ENCODE measurements around the gene EEF1AKMT3.

DNA sequence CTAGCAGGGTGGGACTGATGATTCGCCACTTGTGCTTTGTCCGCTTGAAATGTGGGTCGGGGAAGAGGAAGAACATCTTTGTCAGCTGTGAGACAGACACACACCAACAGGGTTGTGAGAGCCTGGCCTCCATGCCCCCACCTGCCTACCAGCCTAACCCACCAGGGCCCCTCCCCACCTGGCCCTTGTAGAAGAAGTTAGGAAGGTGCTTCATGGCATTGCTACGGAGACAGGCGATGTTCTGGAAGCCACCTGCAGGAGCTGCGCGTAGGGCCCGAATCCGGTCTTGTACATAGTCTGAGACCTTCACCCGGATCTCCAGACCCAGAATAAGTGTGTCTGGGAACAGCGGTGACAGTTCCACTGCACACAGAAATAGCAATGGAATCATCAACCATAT lies 2.8 kb upstream of the EEF1AKMT3 start:
- TF ChIP-seq POLR2AphosphoS5 (IDR thresholded peaks at IDR 0.05) (no peak), POLR2A (IDR thresholded peaks at IDR 0.05) (no peak)
- TF ChIP-seq, protein P1, sequence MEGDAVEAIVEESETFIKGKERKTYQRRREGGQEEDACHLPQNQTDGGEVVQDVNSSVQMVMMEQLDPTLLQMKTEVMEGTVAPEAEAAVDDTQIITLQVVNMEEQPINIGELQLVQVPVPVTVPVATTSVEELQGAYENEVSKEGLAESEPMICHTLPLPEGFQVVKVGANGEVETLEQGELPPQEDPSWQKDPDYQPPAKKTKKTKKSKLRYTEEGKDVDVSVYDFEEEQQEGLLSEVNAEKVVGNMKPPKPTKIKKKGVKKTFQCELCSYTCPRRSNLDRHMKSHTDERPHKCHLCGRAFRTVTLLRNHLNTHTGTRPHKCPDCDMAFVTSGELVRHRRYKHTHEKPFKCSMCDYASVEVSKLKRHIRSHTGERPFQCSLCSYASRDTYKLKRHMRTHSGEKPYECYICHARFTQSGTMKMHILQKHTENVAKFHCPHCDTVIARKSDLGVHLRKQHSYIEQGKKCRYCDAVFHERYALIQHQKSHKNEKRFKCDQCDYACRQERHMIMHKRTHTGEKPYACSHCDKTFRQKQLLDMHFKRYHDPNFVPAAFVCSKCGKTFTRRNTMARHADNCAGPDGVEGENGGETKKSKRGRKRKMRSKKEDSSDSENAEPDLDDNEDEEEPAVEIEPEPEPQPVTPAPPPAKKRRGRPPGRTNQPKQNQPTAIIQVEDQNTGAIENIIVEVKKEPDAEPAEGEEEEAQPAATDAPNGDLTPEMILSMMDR (IDR thresholded peaks at IDR 0.05): no peak

Data from sigmoid colon (tissue), 4 donors.